ENCODE results near the gene SNTB2. TPM values are rescaled to one million over a fixed set of nuclear protein-coding genes. Genes with fewer than 3 reads are reported as not detected.

Gene SNTB2
- total and polyA plus RNA-seq, 2 of the 8 experiments (the other 6 are each of a cell fraction or from before 2014, with no cell fraction given), result 6.0 to 16.1 TPM

DNA sequence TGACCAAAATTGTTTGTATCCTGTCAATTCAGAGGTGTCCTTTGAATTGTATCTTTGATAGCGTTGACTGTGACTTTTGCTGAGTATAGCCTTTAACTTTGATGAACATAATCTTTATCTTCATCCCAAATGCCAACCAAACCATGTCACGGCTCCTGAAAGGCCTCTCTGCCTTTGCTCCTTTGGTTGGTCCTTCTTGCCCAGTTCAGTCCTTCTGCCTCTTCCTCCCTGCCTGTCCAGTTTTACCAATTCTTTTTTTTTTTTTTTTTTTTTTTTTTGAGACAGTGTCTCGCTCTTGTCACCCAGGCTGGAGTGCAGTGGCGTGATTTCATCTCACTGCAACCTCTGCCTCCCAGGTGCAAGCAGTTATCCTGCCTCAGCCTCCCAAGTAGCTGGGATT lies 111.3 kb downstream of the SNTB2 start:
- Histone ChIP-seq H3K4ac (replicated peaks; ENCODE audit: insufficient read length, low read depth, low read length) (no peak overlapping the region), H4K5ac (ENCODE audit: insufficient read length, low read depth, low read length) (no peak overlapping the region), H3K4me3 (ENCODE audit: extremely low read depth in 1 of 4, insufficient read depth in 2 of 4, low read depth in 3 of 4, low read length in 4 of 4) (no peak overlapping the region), H3K18ac (ENCODE audit: extremely low read depth, low read length) (no peak overlapping the region), H3K56ac (replicated peaks; ENCODE audit: insufficient read length, low read depth, low read length) (no peak overlapping the region), H3K4me2 (ENCODE audit: insufficient read depth in 1 of 2, low read depth in 2 of 2, low read length in 2 of 2) (no peak overlapping the region), H3K79me2 (ENCODE audit: control insufficient read depth in 1 of 2, insufficient read depth in 2 of 2, low read length in 2 of 2) (no peaks in the 10 kb centered on the region), H2BK120ac (replicated peaks; ENCODE audit: low read depth, low read length) (no peak overlapping the region), H3K79me1 (ENCODE audit: low read depth, low read length) (no peaks in the 10 kb centered on the region), H3K4me1 (replicated peaks in 1 of 4; ENCODE audit: control insufficient read depth in 3 of 4, insufficient read depth in 4 of 4, low read length in 3 of 4) (no peaks in the 10 kb centered on the region), H3K9ac (replicated peaks in 1 of 4; ENCODE audit: extremely low read depth in 1 of 4, low read depth in 3 of 4, low read length in 3 of 4) (no peak overlapping the region), H4K91ac (replicated peaks; ENCODE audit: insufficient read length, low read length) (no peak overlapping the region), H2AK5ac (ENCODE audit: low read depth, low read length) (no peak overlapping the region), H3K36me3 (ENCODE audit: control insufficient read depth in 2 of 4, insufficient read depth in 4 of 4, low read length in 3 of 4) (peaks cover 0 to 15% (median 6%) of the 10 kb centered on the region in 4 experiments; a peak in 4 of 8 replicates), H3K27me3 (replicated peaks in 1 of 4; ENCODE audit: control insufficient read depth in 3 of 4, extremely low read depth in 1 of 4, insufficient read depth in 3 of 4, low read length in 3 of 4) (no peaks in the 10 kb centered on the region), H3K27ac (ENCODE audit: low read depth, low read length) (no peak overlapping the region), H2BK20ac (ENCODE audit: low read length) (no peak overlapping the region), H2BK12ac (ENCODE audit: low read depth, low read length) (no peak overlapping the region), H3K14ac (ENCODE audit: insufficient read length) (no peak overlapping the region), H4K20me1 (replicated peaks in 1 of 2; ENCODE audit: control insufficient read depth in 1 of 2, insufficient read depth in 2 of 2, low read length in 2 of 2) (no peaks in the 10 kb centered on the region), H3K23ac (ENCODE audit: insufficient read length) (no peak overlapping the region), H4K8ac (ENCODE audit: extremely low read depth, insufficient read depth, low read length) (no peak overlapping the region), H2BK5ac (ENCODE audit: low read depth, low read length) (no peak overlapping the region), H3K9me3 (ENCODE audit: insufficient read depth in 2 of 2, low read depth in 1 of 2, low read length in 1 of 2) (no peaks in the 10 kb centered on the region), H3K23me2 (ENCODE audit: low read depth, low read length) (no peaks in the 10 kb centered on the region), H2BK15ac (ENCODE audit: low read length) (no peak overlapping the region), H2AFZ (ENCODE audit: low read length) (no peak overlapping the region)
- DNase-seq (ENCODE audit: low read depth in 1 of 2, low spot score in 2 of 2) (no peak), FAIRE-seq (no peak)
- POLR2A ChIA-PET (ENCODE audit: partially characterized antibody), result no interaction called here
- TF ChIP-seq RAD21 (IDR thresholded peaks at IDR 0.05 in 1 of 2, conservative IDR thresholded peaks at IDR 0.05 in 1 of 2; ENCODE audit: low read depth in 2 of 2, low read length in 2 of 2), result no peak
- no peak for TF ChIP-seq EZH2 (IDR thresholded peaks at IDR 0.05; ENCODE audit: low read depth, low read length, severe bottlenecking)
- TF ChIP-seq HDAC2 (IDR thresholded peaks at IDR 0.05; ENCODE audit: borderline replicate concordance in 1 of 2, low read depth in 2 of 2, low read length in 2 of 2), result no peak
- 100% methylated on average over 2 of the region's 4 CpGs; no CpG with 5 or more reads in 1 of the 2 experiments for WGBS, 2 experiments (ENCODE audit: extremely low coverage in 1 of 2, insufficient coverage in 1 of 2, insufficient read length in 1 of 2, insufficient replicate concordance in 2 of 2, low coverage in 1 of 2, low lambda C conversion rate in 2 of 2, missing lambda C conversion rate in 1 of 2)
- CTCF ChIA-PET (ENCODE audit: partially characterized antibody), result no interaction called here
